ENCODE data around the gene RPS15. TPM values are rescaled to one million over a fixed set of nuclear protein-coding genes. Genes with fewer than 3 reads are reported as not detected.

Gene RPS15
- total and polyA plus RNA-seq, 2 donors (not counting 3 experiments of a cell fraction or from before 2014, with no cell fraction given) = 1,260 to 3,270 TPM

DNA sequence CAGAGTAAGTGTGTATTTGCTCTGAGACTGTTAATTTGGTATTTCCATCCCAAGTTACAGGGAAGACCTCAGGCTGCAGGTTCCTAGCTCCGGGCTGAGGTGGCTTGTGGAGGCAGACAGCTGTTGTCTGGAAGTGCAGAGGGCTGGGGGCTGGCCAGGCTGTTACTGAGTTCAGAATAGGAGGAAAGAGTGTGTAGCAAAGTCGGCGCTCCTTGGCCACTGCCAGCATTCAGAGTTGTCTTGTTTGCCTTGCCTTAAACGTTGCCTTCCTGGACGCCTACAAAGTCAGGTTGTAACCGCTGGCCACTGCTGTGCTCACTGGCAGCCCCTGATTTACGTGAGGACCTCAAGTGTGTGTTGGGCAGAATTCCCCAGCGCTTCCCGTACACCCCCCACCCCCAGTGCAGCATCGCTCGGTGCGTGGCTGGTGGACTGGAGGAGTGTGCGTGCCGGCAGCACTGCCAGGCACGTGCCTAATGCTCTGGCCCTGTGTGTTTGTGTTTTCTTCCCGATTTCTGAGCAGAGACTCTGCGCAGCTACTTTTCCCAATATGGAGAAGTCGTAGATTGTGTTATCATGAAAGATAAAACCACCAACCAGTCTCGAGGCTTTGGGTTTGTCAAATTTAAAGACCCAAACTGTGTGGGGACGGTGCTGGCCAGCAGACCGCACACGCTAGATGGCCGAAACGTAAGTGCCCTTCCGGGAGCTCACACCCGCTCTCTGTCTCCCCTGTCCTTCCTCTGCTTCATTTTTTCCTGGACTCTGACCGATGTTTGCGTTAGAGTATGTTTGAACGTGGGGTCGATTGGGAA, 20.3 kb upstream of the RPS15 start:
- CTCF ChIA-PET = no interaction called here
- Histone ChIP-seq H4K20me1 (replicated peaks; ENCODE audit: control insufficient read depth, extremely low read depth, insufficient read depth, low read length) (no peaks in the 10 kb centered on the region), H3K9ac (replicated peaks; ENCODE audit: extremely low read depth, insufficient read depth, low read length) (no peak overlapping the region), H3K9me1 (replicated peaks; ENCODE audit: control insufficient read depth, extremely low read depth, insufficient read depth, low read length) (no peaks in the 10 kb centered on the region), H3K27ac (ENCODE audit: insufficient read depth, low read depth, low read length) (no peak overlapping the region), H3K4me2 (ENCODE audit: insufficient read depth, low read length) (no peak overlapping the region), H3K4me3 (replicated peaks in 1 of 3; ENCODE audit: insufficient read depth in 1 of 3, low read depth in 1 of 3, low read length in 3 of 3) (no peak overlapping the region), H3K4me1 (ENCODE audit: control insufficient read depth, extremely low read depth, insufficient read depth, low read length) (peaks cover 19% of the 10 kb centered on the region), H3K36me3 (ENCODE audit: control insufficient read depth in 2 of 2, extremely low read depth in 1 of 2, insufficient read depth in 2 of 2, low read length in 2 of 2) (peaks cover 16 to 50% of the 10 kb centered on the region in 2 experiments), H3K27me3 (ENCODE audit: control insufficient read depth in 2 of 2, insufficient read depth in 2 of 2, low read length in 2 of 2) (no peaks in the 10 kb centered on the region), H2AFZ (ENCODE audit: low read depth, low read length) (no peak overlapping the region), H3K9me3 (replicated peaks; ENCODE audit: control insufficient read depth, insufficient read depth, low read length) (no peaks in the 10 kb centered on the region), H3K79me2 (ENCODE audit: control insufficient read depth, insufficient read depth, low read length) (peaks cover 86% of the 10 kb centered on the region)
- DNase-seq (ENCODE audit: low read depth, low spot score) = no peak
- no TSS peak for BruUV-seq (replicated peaks)
- peak; percentile 28 for FAIRE-seq
- POLR2A ChIA-PET = no interaction called here
- dilution Hi-C loops (cut with MboI; ENCODE audit: extremely low pct_ligation_motif_present, low sequenced_read_pairs) (no loop called here), intact Hi-C loops (cut with micrococcal nuclease) (no loop called here)
- TF ChIP-seq POLR2AphosphoS5 (IDR thresholded peaks at IDR 0.05; ENCODE audit: insufficient read depth, low read depth, low read length) (no peak), FOS (IDR thresholded peaks at IDR 0.05; ENCODE audit: borderline replicate concordance, insufficient read depth, low read length) (no peak), POLR2A (IDR thresholded peaks at IDR 0.05; ENCODE audit: low read depth, low read length) (no peak), MYC (IDR thresholded peaks at IDR 0.05; ENCODE audit: low read depth, low read length) (no peak), GATA2 (IDR thresholded peaks at IDR 0.05; ENCODE audit: insufficient read depth, insufficient read length, low read depth, low read length) (no peak), EZH2 (IDR thresholded peaks at IDR 0.05; ENCODE audit: borderline replicate concordance, low read depth, low read length, severe bottlenecking) (no peak)
- TF ChIP-seq, protein P1, sequence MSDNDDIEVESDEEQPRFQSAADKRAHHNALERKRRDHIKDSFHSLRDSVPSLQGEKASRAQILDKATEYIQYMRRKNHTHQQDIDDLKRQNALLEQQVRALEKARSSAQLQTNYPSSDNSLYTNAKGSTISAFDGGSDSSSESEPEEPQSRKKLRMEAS (IDR thresholded peaks at IDR 0.05; ENCODE audit: insufficient read depth, insufficient read length) = no peak
- TF ChIP-seq, protein P2, sequence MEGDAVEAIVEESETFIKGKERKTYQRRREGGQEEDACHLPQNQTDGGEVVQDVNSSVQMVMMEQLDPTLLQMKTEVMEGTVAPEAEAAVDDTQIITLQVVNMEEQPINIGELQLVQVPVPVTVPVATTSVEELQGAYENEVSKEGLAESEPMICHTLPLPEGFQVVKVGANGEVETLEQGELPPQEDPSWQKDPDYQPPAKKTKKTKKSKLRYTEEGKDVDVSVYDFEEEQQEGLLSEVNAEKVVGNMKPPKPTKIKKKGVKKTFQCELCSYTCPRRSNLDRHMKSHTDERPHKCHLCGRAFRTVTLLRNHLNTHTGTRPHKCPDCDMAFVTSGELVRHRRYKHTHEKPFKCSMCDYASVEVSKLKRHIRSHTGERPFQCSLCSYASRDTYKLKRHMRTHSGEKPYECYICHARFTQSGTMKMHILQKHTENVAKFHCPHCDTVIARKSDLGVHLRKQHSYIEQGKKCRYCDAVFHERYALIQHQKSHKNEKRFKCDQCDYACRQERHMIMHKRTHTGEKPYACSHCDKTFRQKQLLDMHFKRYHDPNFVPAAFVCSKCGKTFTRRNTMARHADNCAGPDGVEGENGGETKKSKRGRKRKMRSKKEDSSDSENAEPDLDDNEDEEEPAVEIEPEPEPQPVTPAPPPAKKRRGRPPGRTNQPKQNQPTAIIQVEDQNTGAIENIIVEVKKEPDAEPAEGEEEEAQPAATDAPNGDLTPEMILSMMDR (IDR thresholded peaks at IDR 0.05; ENCODE audit: extremely low read depth in 1 of 2, insufficient read depth in 1 of 2, low read depth in 1 of 2, low read length in 2 of 2) = no peak
